Uterus (tissue), 4 donors: ENCODE results near the gene DOC2A. TPM values are rescaled to one million over a fixed set of nuclear protein-coding genes. Genes with fewer than 3 reads are reported as not detected.
A peak's percentile ranks its signal among the peaks of the same experiment; 100 is the strongest.

Source experiments
- DNase-seq, 2 donors: peaks; one replicate each; pipeline ENCODE4 v3.0.0-alpha.2; 2019 to 2020
- H3K27ac ChIP-seq, 2 donors: fragments of 200-600 bp; sonication (generic); 1 replicate in 1 of 2; 2 replicates in 1 of 2; pipeline ENCODE4 v1.5.1; 2016 to 2018
- H3K27me3 ChIP-seq, 2 donors: fragments of 200-600 bp; sonication (generic); one replicate each; pipeline ENCODE4 v1.5.1; 2018 to 2019; ENCODE audit warnings: control low read depth in 1 of 2
- H3K36me3 ChIP-seq, 2 donors: fragments of 200-600 bp; sonication (generic); one replicate each; pipeline ENCODE4 v1.5.1; 2019; ENCODE audit warnings: control low read depth in 1 of 2
- H3K4me1 ChIP-seq, 2 donors: fragments of 200-600 bp; sonication (generic); one replicate each; pipeline ENCODE4 v1.5.1; 2018 to 2019; ENCODE audit warnings: control low read depth in 1 of 2
- H3K4me3 ChIP-seq, 2 donors: fragments of 200-600 bp; sonication (generic); 1 replicate in 1 of 2; 2 replicates in 1 of 2; pipeline ENCODE4 v1.5.1; 2018 to 2019; ENCODE audit warnings: mild to moderate bottlenecking in 1 of 2
- H3K9me3 ChIP-seq, 2 donors: fragments of 200-600 bp; sonication (generic); one replicate each; pipeline ENCODE4 v1.5.1; 2019; ENCODE audit warnings: control low read depth in 1 of 2
- POLR2A ChIP-seq, 2 donors: fragments of 450-650 bp; IDR thresholded peaks; one replicate each; pipeline ENCODE4 v1.6.1; 2016; ENCODE audit warnings: antibody characterized with exemption in 2 of 2, mild to moderate bottlenecking in 1 of 2, moderate library complexity in 1 of 2
- intact Hi-C: fragments of 100-400 bp; cut with DNase I; formaldehyde crosslinking; loops from one replicate; pipeline ENCODE4 v1.15.1; 2023; ENCODE audit warnings: low total_unique reads
- total RNA-seq, 4 donors: library from RNA; depleted of rRNA in 3 of 4; stranded (reverse); fragments of >200 nt in 3 of 4; gene quantifications; one replicate each; pipeline versions ENCODE4 v1.1.0 to v1.2.4, GENCODE V29; 2014 to 2023
- TF ChIP-seq, protein P1 (sequence below), 4 experiments: fragments of 200-600 bp in 2 of 4; fragments of 450-650 bp in 2 of 4; sonication (generic) in 2 of 4; IDR thresholded peaks; one replicate each; pipeline ENCODE4 v1.5.1; 2016 to 2019; ENCODE audit warnings: antibody characterized with exemption in 4 of 4, mild to moderate bottlenecking in 2 of 4, moderate library complexity in 1 of 4
- donor health status: DM: yes; HTN: yes; CAD: no.

Gene DOC2A
- total RNA-seq, 4 donors from 2014 or later: 1.0 to 2.6 (median 1.8) TPM; not detected in 1

DNA sequence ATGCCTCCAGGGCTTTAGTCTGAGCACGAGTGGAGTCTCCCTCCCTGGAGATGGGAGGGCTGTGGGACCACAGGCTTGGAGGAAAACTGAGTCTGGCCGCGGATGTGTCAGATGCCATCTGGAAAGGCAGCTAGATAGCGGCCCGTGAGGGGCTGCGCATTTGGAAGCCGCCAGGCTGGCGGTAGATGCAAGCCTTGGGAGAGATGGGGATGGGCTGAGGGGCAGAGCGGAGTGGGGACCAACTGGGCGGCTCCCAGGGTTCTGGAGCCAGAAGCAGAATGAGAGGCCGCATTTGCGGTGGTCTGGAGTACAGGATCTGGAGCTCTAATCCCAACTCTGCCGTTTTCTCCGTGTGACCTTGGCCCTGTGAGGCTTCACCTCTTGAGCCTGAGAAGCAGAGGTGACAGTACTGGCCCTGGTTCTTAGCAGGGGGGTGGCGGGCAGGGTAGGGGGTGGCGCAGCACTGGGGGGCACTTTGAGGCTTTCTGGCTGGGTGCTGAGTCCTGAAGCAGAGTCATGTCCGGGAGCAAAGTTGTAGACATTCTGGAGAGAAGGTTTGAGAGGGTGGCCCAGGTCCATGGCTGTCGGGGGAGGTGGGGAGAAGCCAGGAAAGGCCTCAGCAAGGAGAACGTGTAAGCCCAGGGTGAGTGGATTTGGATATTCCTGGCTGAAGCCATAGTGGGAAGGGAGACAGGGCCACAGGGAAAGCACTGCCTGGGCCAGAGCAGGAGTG is 8.0 kb downstream of the DOC2A start:
- DNase-seq: no peak
- no peak overlapping the region for H3K4me3 ChIP-seq
- TF ChIP-seq, protein P1, sequence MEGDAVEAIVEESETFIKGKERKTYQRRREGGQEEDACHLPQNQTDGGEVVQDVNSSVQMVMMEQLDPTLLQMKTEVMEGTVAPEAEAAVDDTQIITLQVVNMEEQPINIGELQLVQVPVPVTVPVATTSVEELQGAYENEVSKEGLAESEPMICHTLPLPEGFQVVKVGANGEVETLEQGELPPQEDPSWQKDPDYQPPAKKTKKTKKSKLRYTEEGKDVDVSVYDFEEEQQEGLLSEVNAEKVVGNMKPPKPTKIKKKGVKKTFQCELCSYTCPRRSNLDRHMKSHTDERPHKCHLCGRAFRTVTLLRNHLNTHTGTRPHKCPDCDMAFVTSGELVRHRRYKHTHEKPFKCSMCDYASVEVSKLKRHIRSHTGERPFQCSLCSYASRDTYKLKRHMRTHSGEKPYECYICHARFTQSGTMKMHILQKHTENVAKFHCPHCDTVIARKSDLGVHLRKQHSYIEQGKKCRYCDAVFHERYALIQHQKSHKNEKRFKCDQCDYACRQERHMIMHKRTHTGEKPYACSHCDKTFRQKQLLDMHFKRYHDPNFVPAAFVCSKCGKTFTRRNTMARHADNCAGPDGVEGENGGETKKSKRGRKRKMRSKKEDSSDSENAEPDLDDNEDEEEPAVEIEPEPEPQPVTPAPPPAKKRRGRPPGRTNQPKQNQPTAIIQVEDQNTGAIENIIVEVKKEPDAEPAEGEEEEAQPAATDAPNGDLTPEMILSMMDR (IDR thresholded peaks at IDR 0.05): no peak
- no peaks in the 10 kb centered on the region for H3K9me3 ChIP-seq
- H3K27ac ChIP-seq: no peak overlapping the region
- intact Hi-C loops: no loop called here
- H3K27me3 ChIP-seq: no peaks in the 10 kb centered on the region
- H3K36me3 ChIP-seq: no peaks in the 10 kb centered on the region
- no peaks in the 10 kb centered on the region for H3K4me1 ChIP-seq

DNA sequence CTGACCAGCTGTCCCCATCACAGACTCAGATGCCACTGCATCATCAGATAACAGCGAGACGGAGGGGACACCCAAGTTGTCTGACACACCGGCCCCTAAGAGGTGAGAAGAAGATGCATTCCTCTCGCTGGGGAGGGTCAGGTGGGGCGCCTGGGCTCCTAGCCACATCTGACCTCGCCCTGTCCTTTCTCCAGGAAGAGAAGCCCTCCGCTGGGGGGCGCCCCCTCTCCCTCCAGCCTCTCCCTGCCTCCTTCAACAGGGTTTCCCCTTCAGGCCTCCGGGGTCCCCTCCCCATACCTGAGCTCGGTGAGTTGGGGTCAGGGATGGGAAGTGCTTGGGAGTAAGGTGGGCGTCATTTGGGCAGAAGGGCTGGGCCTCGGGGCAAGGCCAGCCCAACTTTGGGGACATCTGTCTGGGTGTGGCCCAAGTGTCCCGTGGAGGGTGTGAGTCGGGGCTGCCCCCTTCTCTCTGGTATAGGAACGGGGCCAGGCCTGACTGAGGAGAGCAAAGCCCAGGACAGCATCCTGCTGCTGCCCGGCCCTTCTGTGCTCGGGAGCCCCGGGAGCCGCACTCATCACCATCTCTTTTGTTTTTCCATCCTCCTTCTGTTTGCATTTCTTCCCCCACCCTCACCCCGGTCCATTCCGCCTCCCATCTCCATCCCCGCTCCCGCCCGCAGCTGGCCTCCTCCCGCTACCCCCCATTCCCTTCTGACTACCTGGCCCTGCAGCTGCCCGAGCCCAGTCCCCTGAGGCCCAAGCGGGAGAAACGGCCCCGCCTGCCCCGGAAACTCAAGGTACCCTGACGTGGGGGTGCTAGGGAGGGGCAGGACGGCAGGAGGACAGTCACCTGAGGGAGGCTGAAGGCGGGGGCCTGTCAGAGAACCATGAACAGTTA is 9.8 kb downstream of the DOC2A start:
- H3K4me3 ChIP-seq: no peak overlapping the region
- no peak for DNase-seq
- H3K4me1 ChIP-seq: no peaks in the 10 kb centered on the region
- no peak for TF ChIP-seq POLR2A (IDR thresholded peaks at IDR 0.05)
- TF ChIP-seq, protein P1 (IDR thresholded peaks at IDR 0.05): no peak
- H3K36me3 ChIP-seq: no peaks in the 10 kb centered on the region
- intact Hi-C loops: no loop called here
- H3K27me3 ChIP-seq: no peaks in the 10 kb centered on the region
- H3K9me3 ChIP-seq: no peaks in the 10 kb centered on the region
- H3K27ac ChIP-seq: no peak overlapping the region

DNA sequence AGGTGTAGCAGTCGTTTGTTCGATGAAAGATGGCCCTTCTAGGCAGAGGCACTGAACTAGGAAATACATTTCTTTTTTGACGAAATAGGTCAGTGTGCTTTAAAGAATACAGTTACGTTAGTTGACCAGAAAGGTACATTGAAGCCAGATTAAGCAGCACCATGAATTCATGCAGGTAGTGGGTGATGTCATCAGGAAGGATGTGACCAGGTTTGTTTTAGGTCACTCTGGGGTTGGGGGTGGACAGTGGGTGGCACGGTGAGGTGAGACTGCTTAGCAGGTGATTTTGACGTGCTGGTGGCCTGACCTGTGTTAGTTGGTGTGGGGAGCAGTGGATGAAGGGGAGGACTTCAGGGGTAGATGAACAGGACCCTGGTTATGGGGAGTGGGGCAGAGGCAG is 11.2 kb downstream of the DOC2A start:
- Histone ChIP-seq H3K9me3 (no peaks in the 10 kb centered on the region), H3K4me3 (no peak overlapping the region), H3K27me3 (no peaks in the 10 kb centered on the region), H3K4me1 (peaks cover 0 to 4% of the 10 kb centered on the region in 2 donors), H3K36me3 (no peaks in the 10 kb centered on the region), H3K27ac (no peak overlapping the region)
- intact Hi-C loops: no loop called here
- no peak for TF ChIP-seq POLR2A (IDR thresholded peaks at IDR 0.05)
- TF ChIP-seq, protein P1 (IDR thresholded peaks at IDR 0.05): no peak
- DNase-seq: no peak

DNA sequence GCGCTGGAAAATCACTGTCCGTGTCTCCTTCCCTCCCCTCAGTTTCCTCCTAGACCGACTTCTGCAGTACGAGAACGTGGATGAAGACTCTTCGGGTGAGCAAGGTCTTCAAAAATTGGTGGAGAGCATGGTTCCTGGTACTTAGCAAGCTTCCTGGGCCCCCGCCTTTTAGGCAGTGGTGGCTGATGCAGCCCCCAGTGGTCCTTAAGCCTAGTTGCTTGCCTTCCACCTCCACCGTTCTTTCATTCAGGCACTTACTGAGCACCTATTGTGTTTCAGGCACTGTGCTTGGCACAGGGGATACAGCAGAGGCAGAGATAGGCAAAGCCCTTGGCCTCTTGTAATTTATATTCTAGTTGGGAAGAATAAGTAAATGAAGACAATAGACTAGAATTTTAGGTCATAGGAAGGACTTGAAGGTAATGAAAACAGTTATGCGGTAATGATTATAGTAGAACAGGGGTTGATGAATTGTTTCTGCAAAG is 14.0 kb downstream of the DOC2A start:
- Histone ChIP-seq H3K9me3 (no peaks in the 10 kb centered on the region), H3K27me3 (no peaks in the 10 kb centered on the region), H3K27ac (peak overlapping the region; percentile 96 to 98), H3K36me3 (no peaks in the 10 kb centered on the region), H3K4me1 (peaks cover 0 to 8% of the 10 kb centered on the region in 2 donors), H3K4me3 (peak overlapping the region; percentile 93 to 96)
- TF ChIP-seq POLR2A (IDR thresholded peaks at IDR 0.05): no peak
- TF ChIP-seq, protein P1 (IDR thresholded peaks at IDR 0.05): no peak
- DNase-seq: no peak
- intact Hi-C loops: no loop called here
